Cardiac septum (tissue), 1 donor: Measurements from ENCODE around the gene FEM1B. TPM values are rescaled to one million over a fixed set of nuclear protein-coding genes. Genes with fewer than 3 reads are reported as not detected.

Source experiments
- DNase-seq: peaks from one replicate; pipeline ENCODE4 v3.0.0-alpha.2; 2020; ENCODE audit warnings: low spot score
- intact Hi-C: fragments of 100-400 bp; cut with DNase I; formaldehyde crosslinking; loops from one replicate; pipeline ENCODE4 v1.14.0; 2022
- total RNA-seq: library from RNA; stranded (reverse); fragmentation: NEBNext Ultra II Directional; extraction: Animal tissue kit (Norgen Biotek cat#: 25700); gene quantifications from one replicate; pipeline ENCODE4 v1.2.1, GENCODE V29; 2021
- donor health status: DM: no; HTN: no; CAD: no.

The FEM1B gene
- total RNA-seq, 1 donor from 2014 or later = 114 TPM

- no peak for DNase-seq
- intact Hi-C loops = no loop called here
Measured at GRCh38 chr15:68336516-68336915, 59.0 kb downstream of the FEM1B start.

DNA sequence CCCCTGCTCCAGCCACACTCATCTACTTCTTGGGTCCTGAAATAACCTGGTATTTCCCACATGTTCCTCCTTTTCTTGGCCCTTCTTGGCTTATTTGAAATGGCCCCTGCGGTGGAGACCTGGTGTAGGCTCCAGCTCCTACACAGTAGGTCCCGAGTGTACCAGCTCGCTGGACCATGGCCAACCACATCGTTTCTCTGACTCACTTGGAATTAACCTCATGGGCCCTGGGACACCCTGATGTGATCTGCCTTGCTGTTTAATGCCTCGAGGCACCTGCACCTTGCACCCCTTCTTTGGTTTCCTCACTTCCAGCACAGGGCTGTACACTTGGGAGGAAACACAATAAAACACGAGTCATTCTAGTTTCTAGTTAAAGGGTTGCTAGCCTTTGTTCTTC, 60.3 kb downstream of the FEM1B start:
- DNase-seq = no peak
- intact Hi-C loops = no loop called here

DNA sequence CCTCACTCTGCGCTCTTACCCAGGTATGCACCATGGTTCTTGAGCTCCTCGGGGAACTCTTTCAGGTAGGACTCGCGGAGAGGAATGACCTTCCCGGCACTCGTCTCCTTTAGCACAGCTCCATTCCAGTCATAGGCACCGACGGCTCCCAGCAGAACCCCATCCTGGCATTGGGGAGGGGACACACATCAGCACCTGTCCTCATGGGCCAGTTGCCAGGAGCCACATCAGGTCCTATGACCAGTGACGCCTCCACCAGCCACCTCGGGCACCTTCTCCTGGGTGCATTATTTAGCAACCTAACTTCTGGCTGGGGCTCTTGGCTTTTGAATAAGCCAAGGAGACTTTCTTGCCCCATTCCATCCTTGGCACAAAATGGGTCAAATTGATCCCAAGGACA, 61.9 kb downstream of the FEM1B start:
- DNase-seq = no peak
- intact Hi-C loops = no loop called here

GRCh38 chr15:68340726-68341671, 63.5 kb downstream of the FEM1B start:
- intact Hi-C loops = no loop called here
- no peak for DNase-seq

DNA sequence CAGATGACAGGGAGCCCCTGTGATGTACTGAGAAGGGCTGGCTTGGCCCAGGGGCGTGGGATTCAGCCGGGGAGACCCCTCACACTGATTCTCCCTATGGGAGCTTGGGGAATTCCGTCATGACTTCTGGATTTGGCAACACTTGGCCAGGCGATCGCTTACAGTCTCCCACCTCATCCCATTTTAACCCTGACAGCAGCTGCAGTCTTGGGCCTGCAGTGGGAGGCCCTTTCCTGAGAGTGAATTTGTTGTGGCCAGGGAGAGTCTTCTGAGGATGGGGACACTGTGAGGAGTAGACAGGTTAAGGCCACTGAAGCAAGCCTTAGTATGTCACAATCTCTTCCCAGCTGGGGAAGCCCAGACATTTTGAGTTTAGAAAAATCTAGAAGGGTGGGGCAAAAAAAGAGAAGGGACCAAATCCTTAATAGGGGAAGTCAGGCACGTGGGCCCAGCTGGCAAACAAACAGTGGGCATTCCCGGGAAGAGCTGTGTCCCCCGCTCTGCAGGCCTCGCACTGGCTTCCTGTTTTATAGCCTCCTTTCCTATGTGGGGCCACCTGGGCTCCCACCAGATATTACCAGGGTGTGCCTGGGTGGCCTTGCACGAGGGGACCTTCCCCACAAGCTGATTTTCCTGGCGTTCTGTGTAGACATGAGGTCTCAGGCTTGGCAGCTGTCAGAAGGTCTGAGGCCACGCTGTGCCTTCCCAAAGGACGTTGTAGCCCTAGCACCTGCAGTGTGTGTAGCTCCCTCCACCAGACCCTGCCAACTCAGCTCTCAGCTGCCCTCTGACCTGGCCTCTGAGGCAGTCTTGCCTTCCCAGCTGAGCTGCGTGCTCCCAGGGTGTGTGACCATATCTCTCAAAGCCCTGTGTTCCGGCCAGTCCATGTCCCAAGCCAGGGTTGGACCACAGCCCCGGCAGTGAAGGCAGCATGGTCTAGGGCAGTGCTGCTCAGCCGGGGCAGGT, 64.5 kb downstream of the FEM1B start:
- intact Hi-C loops = no loop called here
- DNase-seq = no peak

DNA sequence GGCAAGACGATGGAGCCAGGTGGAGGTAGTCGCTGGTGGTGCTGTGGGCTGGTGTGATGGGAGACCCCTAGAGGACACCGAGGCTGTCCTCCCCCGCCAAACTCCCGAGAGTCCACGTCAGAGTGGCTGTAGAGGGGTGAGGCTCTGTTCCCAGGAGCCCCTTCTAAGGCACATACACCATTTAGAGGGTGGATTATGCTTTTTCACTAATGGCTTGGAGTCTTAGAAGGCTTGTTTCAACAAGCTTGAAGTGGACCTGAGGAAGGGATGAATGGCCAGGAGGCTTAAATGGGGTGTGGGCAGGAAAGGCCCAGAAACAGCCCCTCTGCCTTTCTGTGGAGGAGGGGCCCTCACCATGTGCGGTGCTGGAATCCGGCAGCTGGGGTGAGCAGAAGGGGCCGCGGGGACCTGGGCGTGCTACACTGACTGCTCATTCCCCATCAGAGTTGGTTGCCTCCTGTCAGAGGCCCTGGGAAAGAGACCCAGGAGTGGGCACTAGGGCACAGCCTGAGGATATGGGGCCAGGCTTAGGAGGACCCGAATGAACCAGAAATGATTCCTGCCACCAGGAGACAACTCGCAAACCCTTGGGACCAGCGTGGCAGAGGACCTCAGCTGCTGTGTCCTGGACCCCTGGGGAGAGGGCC, 66.2 kb downstream of the FEM1B start:
- intact Hi-C loops = no loop called here
- DNase-seq = no peak

DNA sequence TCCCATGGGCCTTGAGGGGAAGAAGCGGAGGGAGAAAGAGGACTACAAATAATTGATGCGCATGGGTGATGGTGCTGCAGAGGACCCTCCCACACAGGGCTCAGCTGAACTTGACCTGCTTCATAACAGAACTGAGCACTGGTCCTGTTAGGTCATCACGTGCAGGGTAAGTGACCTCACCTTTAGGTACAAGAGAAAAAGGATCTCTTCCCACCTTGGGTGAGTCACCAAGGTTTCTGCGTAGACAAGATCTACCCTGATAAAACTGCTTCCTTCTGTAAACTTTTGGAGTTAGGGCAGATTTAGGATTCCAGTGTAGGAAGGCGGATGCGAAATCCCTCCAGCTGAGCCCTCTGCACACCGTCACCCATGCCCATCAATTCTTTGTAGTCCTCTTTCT, 67.1 kb downstream of the FEM1B start:
- intact Hi-C loops = no loop called here
- DNase-seq = no peak

Other genes with a start within 250 kb of the FEM1B start
- 29.4 TPM for gene PIAS1, start 223.4 kb upstream of the FEM1B start, total RNA-seq
- 1.6 TPM for gene CALML4, start 72.4 kb upstream of the FEM1B start, total RNA-seq
- gene CLN6, start 48.0 kb upstream of the FEM1B start, total RNA-seq = 8.5 TPM
- gene ITGA11, start 154.4 kb downstream of the FEM1B start, total RNA-seq = 9.3 TPM